Stimulated activated CD4-positive, alpha-beta T cell treated with anti-CD3 and anti-CD28 coated beads, Interleukin-1b, Interleukin-23, amount 100 ng/mL, for 48 hours (primary cell): ENCODE data around the gene TRAPPC2L.
"Not testable (repeated sequence)": the region's sequence is repeated elsewhere in the genome, so short reads cannot be mapped to it uniquely, and the experiment has no call there.

ENCODE experiments used
- DNase-seq: peaks from one replicate; pipeline ENCODE4 v3.0.0-alpha.2; 2020

Gene TRAPPC2L

DNA sequence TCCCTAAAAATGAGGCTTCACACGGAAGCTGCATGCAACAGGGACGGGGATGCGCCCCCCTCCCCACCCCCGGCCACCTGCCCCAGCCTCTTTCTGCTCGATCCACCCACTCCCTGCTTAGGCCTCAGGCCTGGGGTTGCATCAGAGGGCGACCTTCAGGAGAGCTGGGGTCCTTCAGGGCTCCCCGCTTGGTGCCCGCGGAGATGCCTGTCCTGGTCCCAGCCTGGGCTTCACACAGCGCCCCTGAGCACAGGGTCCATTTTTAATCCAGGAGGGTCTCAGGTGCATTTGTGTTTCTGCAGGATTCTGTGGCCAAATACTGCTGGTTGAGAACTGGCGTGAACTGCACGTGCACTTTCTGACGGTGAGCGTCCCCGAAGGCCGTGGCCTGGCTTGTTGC lies 37.8 kb upstream of the TRAPPC2L start:
- DNase-seq: no peak

- DNase-seq: no peak
Measured at GRCh38 chr16:88820385-88821025, 36.4 kb upstream of the TRAPPC2L start.

GRCh38 chr16:88821168-88821850 lies 35.6 kb upstream of the TRAPPC2L start:
- DNase-seq: no peak

- no peak for DNase-seq
Measured at GRCh38 chr16:88822281-88823040, 34.5 kb upstream of the TRAPPC2L start.

DNA sequence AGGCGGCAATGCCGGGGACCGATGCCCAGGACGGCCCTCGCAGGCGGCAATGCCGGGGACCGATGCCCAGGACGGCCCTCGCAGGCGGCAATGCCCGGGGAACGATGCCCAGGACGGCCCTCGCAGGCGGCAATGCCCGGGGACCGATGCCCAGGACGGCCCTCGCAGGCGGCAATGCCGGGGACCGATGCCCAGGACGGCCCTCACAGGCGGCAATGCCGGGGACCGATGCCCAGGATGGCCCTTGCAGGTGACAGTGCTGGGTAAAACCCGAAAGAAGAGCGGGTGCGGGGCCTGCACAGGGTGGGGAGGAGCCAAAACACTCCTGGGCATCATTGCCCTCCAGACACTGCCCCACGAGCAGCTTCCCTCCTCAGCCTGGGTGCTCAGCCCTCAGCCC lies 33.3 kb upstream of the TRAPPC2L start:
- not testable (repeated sequence) for DNase-seq

GRCh38 chr16:88824256-88825077 lies 32.5 kb upstream of the TRAPPC2L start:
- no peak for DNase-seq

DNA sequence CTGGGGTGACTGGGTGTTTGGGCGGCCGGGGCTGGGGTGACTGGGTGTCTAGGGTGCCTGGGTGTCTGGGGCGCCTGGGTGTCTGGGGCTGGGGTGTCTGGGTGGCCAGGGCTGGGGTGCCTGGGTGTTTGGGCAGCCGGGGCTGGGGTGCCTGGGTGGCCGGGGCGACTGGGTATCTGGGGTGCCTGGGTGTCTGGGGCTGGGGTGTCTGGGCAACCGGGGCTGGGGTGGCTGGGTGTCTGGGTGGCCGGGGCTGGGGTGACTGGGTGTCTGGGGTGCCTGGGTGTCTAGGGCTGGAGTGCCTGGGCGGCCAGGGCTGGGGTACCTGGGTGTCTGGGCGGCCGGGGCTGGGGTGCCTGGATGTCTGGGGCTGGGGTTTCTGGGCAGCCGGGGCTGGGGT lies 31.8 kb upstream of the TRAPPC2L start:
- no peak for DNase-seq

DNA sequence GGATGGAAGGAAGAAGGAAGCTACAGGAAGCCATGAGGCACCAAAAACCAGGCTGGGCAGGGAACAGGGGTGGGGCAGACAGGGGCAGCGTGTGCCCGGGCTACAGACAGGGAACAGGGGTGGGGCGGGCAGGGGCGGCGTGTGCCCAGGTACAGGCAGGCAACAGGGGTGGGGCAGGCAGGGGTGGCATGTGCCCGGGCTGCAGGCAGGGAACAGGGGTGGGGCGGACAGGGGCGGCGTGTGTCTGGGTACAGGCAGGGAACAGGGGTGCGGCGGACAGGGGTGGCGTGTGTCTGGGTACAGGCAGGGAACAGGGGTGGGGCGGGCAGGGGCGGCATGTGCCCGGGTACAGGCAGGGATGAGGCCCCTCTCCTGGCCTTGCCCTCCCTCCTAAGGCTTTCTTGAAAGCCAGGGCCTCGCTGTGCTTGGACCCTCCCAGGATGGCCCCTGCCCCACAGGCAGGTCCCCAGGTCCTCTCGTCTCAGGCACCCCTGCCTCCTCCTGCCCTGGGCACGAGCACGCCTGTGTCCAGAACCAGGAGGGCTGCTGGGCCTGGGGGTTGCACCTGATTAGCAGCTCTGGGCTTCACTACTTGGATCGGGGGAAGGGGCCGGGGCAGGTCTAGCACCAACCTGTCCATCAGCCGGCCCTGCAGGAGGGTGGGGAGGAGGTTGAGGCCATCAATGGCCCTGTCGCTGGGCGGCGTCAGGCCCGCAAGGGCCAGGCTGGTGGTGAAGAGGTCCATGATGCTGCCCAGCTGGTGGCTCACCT lies 30.7 kb upstream of the TRAPPC2L start:
- no peak for DNase-seq

GRCh38 chr16:88827727-88828126 lies 29.2 kb upstream of the TRAPPC2L start:
- DNase-seq: no peak

DNA sequence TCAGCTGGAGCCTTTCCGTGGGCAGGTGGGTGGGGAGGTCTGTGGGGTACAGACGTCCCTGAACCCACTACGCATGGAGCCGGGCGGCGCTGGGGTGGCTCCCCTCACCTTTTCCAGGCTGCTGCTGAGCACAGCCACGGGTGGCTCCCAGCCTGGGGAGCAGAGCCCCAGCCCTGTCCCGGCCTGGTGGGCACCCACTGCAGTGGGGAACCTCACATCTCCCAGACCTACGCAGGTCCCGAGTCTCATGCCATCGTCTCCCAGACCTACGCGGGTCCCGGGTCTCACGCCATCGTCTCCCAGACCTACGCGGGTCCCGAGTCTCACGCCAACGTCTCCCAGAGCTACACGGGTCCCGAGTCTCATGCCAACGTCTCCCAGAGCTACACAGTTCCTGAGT lies 28.2 kb upstream of the TRAPPC2L start:
- no peak for DNase-seq

DNA sequence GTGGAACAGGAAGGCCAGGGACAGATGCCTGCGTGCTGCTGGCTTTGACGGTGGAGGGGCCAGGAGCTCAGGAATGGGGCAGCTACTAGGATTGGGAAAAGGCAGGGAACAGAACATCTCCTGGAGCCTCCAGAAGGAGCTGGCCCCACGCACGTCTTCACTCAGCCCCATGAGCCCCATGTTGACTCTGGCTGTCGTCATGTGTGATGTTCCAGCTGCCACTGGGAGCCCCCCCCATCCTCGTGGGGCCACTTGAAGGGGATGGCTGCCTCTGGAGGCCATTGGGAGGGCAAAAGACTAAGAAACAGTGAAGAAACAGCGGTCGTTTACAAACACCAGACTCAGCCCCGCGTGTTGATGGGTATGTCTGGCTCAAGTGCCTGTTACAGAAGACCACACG lies 26.7 kb upstream of the TRAPPC2L start:
- no peak for DNase-seq

DNA sequence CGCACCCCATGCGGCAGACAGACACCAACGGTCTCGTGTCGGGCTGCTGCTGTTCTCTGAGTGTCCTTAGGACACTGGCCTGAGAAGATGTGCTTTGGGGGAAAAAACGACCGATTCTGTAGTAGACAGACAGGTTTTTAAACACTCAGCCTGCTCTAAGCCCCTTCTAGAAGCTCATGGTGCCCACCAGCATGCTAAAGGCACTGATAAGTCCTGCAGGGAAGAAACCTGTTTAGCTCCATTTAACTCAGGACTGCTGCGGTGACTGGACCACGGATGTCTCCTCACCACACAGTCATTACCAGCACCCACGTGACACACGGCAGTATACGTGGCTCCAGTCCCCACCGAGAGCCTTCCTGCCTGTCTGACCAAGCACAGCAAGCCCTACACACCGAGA lies 26.1 kb upstream of the TRAPPC2L start:
- DNase-seq: no peak

DNA sequence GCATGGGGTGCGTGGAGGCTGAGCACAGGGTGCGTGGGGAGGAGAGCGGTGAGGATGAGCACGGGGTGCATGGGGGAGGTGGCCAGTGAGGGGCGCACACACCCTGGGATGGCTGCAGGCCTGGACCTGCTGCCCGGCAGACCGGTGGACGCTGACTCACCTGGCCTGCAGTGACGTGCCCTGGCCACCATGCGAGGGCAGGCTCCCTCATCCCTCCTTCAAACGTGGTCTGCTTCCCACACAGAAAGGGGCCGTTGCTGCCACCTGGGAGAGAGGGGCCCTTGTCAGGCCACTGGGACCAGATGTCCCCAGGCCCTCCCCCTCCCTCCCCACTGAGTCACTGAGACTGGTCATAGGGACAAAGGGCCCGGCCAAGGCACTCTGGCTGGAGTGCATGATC lies 25.1 kb upstream of the TRAPPC2L start:
- DNase-seq: no peak

DNA sequence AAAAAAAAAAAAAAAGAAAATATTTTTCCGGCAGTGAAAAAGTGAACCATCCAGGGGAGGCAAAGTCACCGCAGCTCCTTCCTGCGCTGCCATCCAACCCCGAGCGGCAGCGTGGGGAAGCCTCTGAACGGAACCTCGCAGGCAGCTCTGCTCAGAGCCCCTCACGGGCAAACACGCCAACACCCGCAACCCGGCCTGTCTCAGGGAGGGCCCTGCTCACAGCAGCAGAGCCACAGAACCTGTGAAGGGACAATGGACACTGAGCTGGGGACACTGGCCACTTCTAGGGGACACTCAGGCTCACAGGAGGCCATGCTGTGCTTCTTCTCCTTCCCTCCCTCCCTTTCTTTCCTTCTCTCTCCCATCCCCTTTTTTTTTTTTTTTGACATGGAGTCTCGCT lies 23.8 kb upstream of the TRAPPC2L start:
- no peak for DNase-seq

- DNase-seq: no peak
Measured at GRCh38 chr16:88834670-88835069, 22.3 kb upstream of the TRAPPC2L start.

GRCh38 chr16:88835383-88835782 lies 21.5 kb upstream of the TRAPPC2L start:
- DNase-seq: no peak

DNA sequence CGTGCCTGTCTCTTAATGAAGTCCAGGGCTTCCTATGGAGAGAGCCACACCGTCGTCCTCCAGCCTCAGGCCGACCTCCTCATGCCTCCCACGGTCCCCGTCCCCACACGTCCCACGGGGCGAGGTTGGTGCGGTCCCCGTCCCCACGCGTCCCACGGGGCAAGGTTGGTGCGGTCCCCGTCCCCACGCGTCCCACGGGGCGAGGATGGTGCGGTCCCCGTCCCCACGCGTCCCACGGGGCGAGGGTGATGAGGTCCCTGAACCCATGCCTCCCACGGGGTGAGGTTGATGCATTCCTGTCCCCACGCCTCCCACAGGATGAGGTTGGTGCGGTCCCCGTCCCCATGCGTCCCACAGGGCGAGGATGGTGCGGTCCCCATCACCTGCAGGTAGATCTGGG lies 21.1 kb upstream of the TRAPPC2L start:
- DNase-seq: no peak

- no peak for DNase-seq
Measured at GRCh38 chr16:88836791-88837190, 20.1 kb upstream of the TRAPPC2L start.

GRCh38 chr16:88837806-88838205 lies 19.1 kb upstream of the TRAPPC2L start:
- DNase-seq: no peak

DNA sequence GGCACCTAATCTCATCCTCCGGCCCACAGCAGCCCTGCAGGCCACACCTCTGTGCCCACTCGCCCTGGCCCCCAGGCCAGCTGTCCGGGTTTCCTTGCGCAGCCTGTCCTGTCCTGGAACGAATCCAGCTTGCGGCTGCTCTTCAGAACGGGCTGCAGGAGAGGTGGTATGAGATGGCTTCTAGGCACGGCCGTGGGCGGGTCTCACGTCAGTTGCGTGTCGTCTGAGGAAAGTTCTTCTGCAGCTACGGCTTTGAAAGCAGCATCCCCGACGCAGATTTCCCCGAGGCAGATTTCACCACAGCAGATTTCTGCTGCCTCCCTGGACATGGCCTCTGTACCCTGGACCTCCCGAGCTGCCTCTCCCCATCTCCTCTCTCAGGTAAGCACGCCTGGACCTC lies 18.4 kb upstream of the TRAPPC2L start:
- no peak for DNase-seq

- no peak for DNase-seq
Measured at GRCh38 chr16:88839026-88839529, 17.8 kb upstream of the TRAPPC2L start.
